ENCODE results near the gene ACP3. TPM values are rescaled to one million over a fixed set of nuclear protein-coding genes. Genes with fewer than 3 reads are reported as not detected.

Gene ACP3
- total RNA-seq, 2 donors from 2014 or later: 5.6 to 5.9 TPM

- H3K4me1 ChIP-seq (ENCODE audit: control insufficient read depth in 1 of 2, low read depth in 2 of 2): no peaks in the 10 kb centered on the region
- no peaks in the 10 kb centered on the region for H3K36me3 ChIP-seq
- no peaks in the 10 kb centered on the region for H3K9me3 ChIP-seq
- no peak for TF ChIP-seq CTCF (IDR thresholded peaks at IDR 0.05)
- no peaks in the 10 kb centered on the region for H3K27me3 ChIP-seq (replicated peaks; ENCODE audit: insufficient read depth)
- H3K4me3 ChIP-seq: no peak overlapping the region
- ATAC-seq (ENCODE audit: insufficient number of reproducible peaks, low FRiP score, low read depth) (no peak), DNase-seq (ENCODE audit: low spot score) (no peak)
- H3K27ac ChIP-seq: no peak overlapping the region
These were observed 61.0 kb downstream of the ACP3 start for GRCh38 chr3:132378048-132378762.

GRCh38 chr3:132378846-132379245 is 61.6 kb downstream of the ACP3 start:
- no peaks in the 10 kb centered on the region for H3K9me3 ChIP-seq
- H3K27ac ChIP-seq: no peak overlapping the region
- H3K4me1 ChIP-seq (ENCODE audit: control insufficient read depth in 1 of 2, low read depth in 2 of 2): no peaks in the 10 kb centered on the region
- no peak for TF ChIP-seq CTCF (IDR thresholded peaks at IDR 0.05)
- no peak for ATAC-seq (ENCODE audit: insufficient number of reproducible peaks, low FRiP score, low read depth)
- no peaks in the 10 kb centered on the region for H3K36me3 ChIP-seq
- no peak overlapping the region for H3K4me3 ChIP-seq
- no peak for DNase-seq (ENCODE audit: low spot score)
- H3K27me3 ChIP-seq (replicated peaks; ENCODE audit: insufficient read depth): no peaks in the 10 kb centered on the region

- no peak for ATAC-seq (ENCODE audit: insufficient number of reproducible peaks, low FRiP score, low read depth)
- no peak for TF ChIP-seq CTCF (IDR thresholded peaks at IDR 0.05)
- Histone ChIP-seq H3K4me3 (no peak overlapping the region), H3K27me3 (replicated peaks; ENCODE audit: insufficient read depth) (no peaks in the 10 kb centered on the region), H3K9me3 (no peaks in the 10 kb centered on the region), H3K36me3 (no peaks in the 10 kb centered on the region), H3K27ac (no peak overlapping the region), H3K4me1 (ENCODE audit: control insufficient read depth in 1 of 2, low read depth in 2 of 2) (no peaks in the 10 kb centered on the region)
- DNase-seq (ENCODE audit: low spot score): no peak
These were observed 63.7 kb downstream of the ACP3 start for GRCh38 chr3:132380920-132381319.

GRCh38 chr3:132381348-132381944 is 64.2 kb downstream of the ACP3 start:
- ATAC-seq (ENCODE audit: insufficient number of reproducible peaks, low FRiP score, low read depth) (no peak), DNase-seq (ENCODE audit: low spot score) (no peak)
- H3K9me3 ChIP-seq: no peaks in the 10 kb centered on the region
- no peak overlapping the region for H3K27ac ChIP-seq
- no peaks in the 10 kb centered on the region for H3K27me3 ChIP-seq (replicated peaks; ENCODE audit: insufficient read depth)
- TF ChIP-seq CTCF (IDR thresholded peaks at IDR 0.05): no peak
- no peaks in the 10 kb centered on the region for H3K4me1 ChIP-seq (ENCODE audit: control insufficient read depth in 1 of 2, low read depth in 2 of 2)
- H3K4me3 ChIP-seq: no peak overlapping the region
- H3K36me3 ChIP-seq: no peaks in the 10 kb centered on the region

- DNase-seq (ENCODE audit: low spot score) (no peak), ATAC-seq (ENCODE audit: insufficient number of reproducible peaks, low FRiP score, low read depth) (no peak)
- Histone ChIP-seq H3K4me1 (ENCODE audit: control insufficient read depth in 1 of 2, low read depth in 2 of 2) (no peaks in the 10 kb centered on the region), H3K27me3 (replicated peaks; ENCODE audit: insufficient read depth) (no peaks in the 10 kb centered on the region), H3K9me3 (no peaks in the 10 kb centered on the region), H3K4me3 (no peak overlapping the region), H3K27ac (no peak overlapping the region), H3K36me3 (no peaks in the 10 kb centered on the region)
- TF ChIP-seq CTCF (IDR thresholded peaks at IDR 0.05): no peak
These were observed 65.1 kb downstream of the ACP3 start for GRCh38 chr3:132382267-132382666.

Measured in thoracic aorta (tissue), 2 donors.